WERI-Rb-1 (cell line): ENCODE results near the gene TRIM50.

Experiments used
- DNase-seq: peaks from one replicate; pipeline ENCODE4 v3.0.0-alpha.2; 2020
- H3K27ac ChIP-seq: fragments of 250-450 bp; sonication (Bioruptor Pico); 2 replicates; pipeline ENCODE4 v1.5.1; 2020; ENCODE audit warnings: mild to moderate bottlenecking, moderate library complexity
- H3K27me3 ChIP-seq: fragments of 250-450 bp; sonication (Bioruptor Pico); 2 replicates; pipeline ENCODE4 v1.5.1; 2021; ENCODE audit warnings: mild to moderate bottlenecking, low read depth, moderate library complexity; ENCODE audit not compliant: insufficient read depth, severe bottlenecking
- H3K36me3 ChIP-seq: fragments of 250-450 bp; sonication (Bioruptor Pico); 2 replicates; pipeline ENCODE4 v1.5.1; 2020; ENCODE audit warnings: mild to moderate bottlenecking, moderate library complexity
- H3K4me3 ChIP-seq: 2 replicates; pipeline ENCODE4 v1.5.1; 2011; ENCODE audit warnings: low read depth, mild to moderate bottlenecking, control low read depth, low read length
- H3K9me3 ChIP-seq: fragments of 250-450 bp; sonication (Bioruptor Pico); 2 replicates; pipeline ENCODE4 v1.5.1; 2021; ENCODE audit warnings: mild to moderate bottlenecking, moderate library complexity; ENCODE audit not compliant: severe bottlenecking
- TF ChIP-seq, protein P1 (sequence below): IDR thresholded peaks from 2 replicates; pipeline ENCODE4 v1.5.1; 2011; ENCODE audit warnings: low read depth, mild to moderate bottlenecking, control low read depth, inconsistent platforms, low read length

Gene TRIM50

DNA sequence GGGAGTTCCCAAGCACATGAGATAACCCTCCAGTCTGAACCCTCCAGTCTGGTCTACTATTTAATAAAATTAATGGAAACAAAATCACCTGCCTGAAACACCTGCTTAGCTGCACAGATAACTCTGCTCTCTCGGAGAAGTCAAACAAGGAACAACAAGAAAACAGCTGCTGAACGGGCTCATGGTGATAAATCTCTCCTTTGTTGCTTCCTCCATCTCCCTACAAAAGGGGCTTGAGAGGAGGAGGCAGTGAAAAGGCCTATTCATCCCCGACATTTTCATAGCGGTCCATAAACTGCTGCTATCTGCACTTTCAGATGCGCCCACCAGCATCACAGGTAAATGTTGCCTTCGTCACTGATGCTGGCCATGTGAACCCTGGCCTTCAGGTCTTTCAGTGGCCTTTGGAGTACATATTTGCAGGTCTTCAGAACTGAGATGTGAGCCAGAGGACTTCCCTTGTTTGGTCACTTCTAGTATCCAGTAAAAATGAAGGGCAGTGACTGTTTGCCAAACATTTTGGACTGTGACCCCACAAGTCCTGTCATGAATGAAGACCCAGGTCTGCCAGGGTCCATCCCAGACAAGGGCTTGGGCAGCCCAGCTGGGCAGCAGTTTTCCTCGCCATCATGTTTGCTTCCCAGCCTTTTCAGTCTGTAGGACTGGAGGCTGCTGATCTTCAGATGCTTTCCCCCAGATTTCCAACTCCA, 15.9 kb upstream of the TRIM50 start:
- Histone ChIP-seq H3K36me3 (no peaks in the 10 kb centered on the region), H3K9me3 (no peaks in the 10 kb centered on the region), H3K27ac (no peak overlapping the region), H3K4me3 (no peak overlapping the region), H3K27me3 (no peaks in the 10 kb centered on the region)
- DNase-seq: no peak
- TF ChIP-seq, protein P1, sequence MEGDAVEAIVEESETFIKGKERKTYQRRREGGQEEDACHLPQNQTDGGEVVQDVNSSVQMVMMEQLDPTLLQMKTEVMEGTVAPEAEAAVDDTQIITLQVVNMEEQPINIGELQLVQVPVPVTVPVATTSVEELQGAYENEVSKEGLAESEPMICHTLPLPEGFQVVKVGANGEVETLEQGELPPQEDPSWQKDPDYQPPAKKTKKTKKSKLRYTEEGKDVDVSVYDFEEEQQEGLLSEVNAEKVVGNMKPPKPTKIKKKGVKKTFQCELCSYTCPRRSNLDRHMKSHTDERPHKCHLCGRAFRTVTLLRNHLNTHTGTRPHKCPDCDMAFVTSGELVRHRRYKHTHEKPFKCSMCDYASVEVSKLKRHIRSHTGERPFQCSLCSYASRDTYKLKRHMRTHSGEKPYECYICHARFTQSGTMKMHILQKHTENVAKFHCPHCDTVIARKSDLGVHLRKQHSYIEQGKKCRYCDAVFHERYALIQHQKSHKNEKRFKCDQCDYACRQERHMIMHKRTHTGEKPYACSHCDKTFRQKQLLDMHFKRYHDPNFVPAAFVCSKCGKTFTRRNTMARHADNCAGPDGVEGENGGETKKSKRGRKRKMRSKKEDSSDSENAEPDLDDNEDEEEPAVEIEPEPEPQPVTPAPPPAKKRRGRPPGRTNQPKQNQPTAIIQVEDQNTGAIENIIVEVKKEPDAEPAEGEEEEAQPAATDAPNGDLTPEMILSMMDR: no peak

DNA sequence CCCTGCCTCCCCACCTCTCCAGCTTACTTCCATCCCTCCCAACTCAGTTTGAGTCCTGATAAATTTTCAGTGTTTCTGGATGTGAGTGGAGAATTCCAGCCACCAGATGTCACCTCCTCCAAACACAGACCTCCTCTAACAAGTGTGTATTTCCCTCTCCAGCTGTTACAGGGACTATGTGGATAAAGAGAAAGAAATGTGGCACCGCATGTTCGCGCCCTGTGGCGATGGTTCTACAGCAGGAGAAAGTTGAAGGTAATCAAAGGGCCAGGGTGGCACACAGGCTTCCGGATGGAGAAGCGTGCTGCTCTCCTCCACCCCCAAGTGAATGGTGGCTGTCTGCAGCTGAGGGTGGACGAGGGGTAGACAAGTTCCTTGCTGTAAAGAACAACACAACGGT, 14.8 kb upstream of the TRIM50 start:
- no peaks in the 10 kb centered on the region for H3K27me3 ChIP-seq
- no peak for DNase-seq
- TF ChIP-seq, protein P1: peak; percentile 32; the same call in 1 of the 2 replicates

DNA sequence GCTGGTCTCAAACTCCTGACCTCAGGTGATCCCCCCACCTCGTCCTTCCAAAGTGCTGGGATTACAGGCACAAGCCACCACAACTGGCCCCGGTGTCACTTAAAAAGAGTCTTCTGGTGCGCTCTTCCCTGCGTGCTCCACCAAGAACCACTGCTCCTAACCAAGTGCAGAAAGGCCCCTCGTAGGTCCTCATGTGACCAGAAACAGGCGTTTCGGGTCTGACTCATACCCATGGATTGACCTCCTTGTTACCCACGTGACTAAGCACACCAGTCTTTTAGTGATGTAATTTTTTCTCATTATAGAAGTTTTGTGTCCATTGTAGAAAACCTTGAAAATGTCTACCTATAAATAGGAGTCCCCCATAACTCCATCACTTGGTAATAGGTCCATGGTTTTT, 14.0 kb upstream of the TRIM50 start:
- Histone ChIP-seq H3K36me3 (no peaks in the 10 kb centered on the region), H3K27me3 (no peaks in the 10 kb centered on the region), H3K27ac (no peak overlapping the region), H3K9me3 (no peaks in the 10 kb centered on the region), H3K4me3 (no peak overlapping the region)
- DNase-seq: no peak
- TF ChIP-seq, protein P1: no peak

More for the DNA sequence above, 14.8 kb upstream of the TRIM50 start:
- H3K36me3 ChIP-seq: no peaks in the 10 kb centered on the region
- no peak overlapping the region for H3K27ac ChIP-seq
- no peaks in the 10 kb centered on the region for H3K9me3 ChIP-seq
- no peak overlapping the region for H3K4me3 ChIP-seq

DNA sequence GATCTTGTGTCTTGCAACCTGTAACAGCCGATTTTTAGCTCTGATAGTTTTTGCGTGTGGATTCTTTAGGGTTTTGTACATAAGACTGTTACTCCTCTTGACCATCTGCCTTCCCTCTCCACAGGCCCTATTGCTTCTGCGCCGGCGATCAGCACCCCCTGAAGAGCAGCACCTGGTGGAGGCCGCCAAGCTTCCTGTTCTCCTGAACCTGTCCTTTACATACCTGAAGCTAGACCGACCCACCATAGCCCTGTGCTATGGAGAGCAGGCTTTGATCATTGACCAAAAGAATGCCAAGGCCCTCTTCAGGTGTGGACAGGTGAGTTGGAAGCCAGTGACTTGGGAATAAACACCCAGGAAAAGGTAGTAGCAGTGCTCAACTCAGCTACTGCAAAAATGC, 12.6 kb upstream of the TRIM50 start:
- H3K9me3 ChIP-seq: no peaks in the 10 kb centered on the region
- TF ChIP-seq, protein P1: no peak
- H3K27ac ChIP-seq: no peak overlapping the region
- no peak for DNase-seq
- H3K36me3 ChIP-seq: no peaks in the 10 kb centered on the region
- no peak overlapping the region for H3K4me3 ChIP-seq
- H3K27me3 ChIP-seq: no peaks in the 10 kb centered on the region

DNA sequence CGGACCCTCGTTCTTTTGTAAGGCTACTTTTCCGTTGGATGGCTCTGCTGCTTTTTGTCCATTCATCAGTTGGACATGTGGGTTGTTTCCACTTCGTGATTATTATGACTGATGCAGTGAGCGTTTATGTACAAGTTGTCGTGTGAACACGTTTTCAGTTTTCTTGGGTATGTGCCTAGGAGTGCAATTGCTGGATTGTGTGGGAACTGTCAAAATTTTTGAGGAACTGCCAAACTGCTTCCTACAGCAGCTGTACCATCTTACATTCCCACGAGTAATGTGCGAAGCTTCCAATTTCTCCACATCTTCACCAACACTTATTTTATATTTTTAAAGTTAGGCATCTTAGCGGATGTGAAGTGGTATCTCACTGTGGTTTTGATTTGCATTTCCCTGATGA, 10.4 kb upstream of the TRIM50 start:
- TF ChIP-seq, protein P1: no peak
- Histone ChIP-seq H3K27me3 (no peaks in the 10 kb centered on the region), H3K9me3 (no peaks in the 10 kb centered on the region), H3K4me3 (no peak overlapping the region), H3K27ac (no peak overlapping the region), H3K36me3 (no peaks in the 10 kb centered on the region)
- no peak for DNase-seq

DNA sequence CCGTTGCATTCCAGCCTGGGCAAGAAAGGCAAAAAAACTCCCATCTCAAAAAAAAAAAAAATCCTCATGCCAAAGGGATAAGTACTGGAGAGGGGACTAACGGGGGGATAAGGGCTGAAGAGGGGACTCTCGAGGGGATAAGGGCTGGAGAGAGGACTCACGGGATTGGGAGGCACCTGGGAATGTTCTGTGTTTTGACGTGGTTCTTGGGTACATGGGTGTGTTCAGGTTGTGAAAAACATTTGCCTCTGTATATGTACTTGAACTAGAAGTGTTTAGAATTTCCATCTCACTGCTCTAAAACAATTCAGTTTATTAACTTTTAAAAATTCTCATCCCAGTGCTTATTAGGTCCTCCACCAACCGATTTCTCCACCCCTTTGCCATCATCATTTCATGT, 4.6 kb upstream of the TRIM50 start:
- H3K27ac ChIP-seq: no peak overlapping the region
- no peaks in the 10 kb centered on the region for H3K9me3 ChIP-seq
- no peaks in the 10 kb centered on the region for H3K36me3 ChIP-seq
- no peaks in the 10 kb centered on the region for H3K27me3 ChIP-seq
- no peak overlapping the region for H3K4me3 ChIP-seq
- TF ChIP-seq, protein P1: no peak
- DNase-seq: no peak
